GM12878 (cell line): ENCODE data around the gene LCORL.

Experiments used
- CTCF ChIP-seq, 3 experiments: IDR thresholded peaks in 2 of 3; conservative IDR thresholded peaks in 1 of 3; 2 replicates each; pipeline ENCODE4 v1.5.1; 2011; ENCODE audit warnings: low read depth in 3 of 3, low read length in 3 of 3, mild to moderate bottlenecking in 3 of 3, control low read depth in 2 of 3, moderate library complexity in 2 of 3, inconsistent platforms in 1 of 3, mixed read lengths in 1 of 3; ENCODE audit not compliant: control insufficient read depth in 2 of 3, insufficient read depth in 1 of 3; ENCODE audit errors: extremely low read depth in 1 of 3
- JUND ChIP-seq: IDR thresholded peaks from 2 replicates; pipeline ENCODE4 v1.6.1; 2012; ENCODE audit warnings: low read depth, mild to moderate bottlenecking, low read length, improper control_type of control experiment, moderate library complexity
- TCF12 ChIP-seq: IDR thresholded peaks from 2 replicates; pipeline ENCODE4 v1.6.1; 2011; ENCODE audit warnings: low read depth, mild to moderate bottlenecking, low read length

GRCh38 chr4:18012134-18012806, 9.3 kb downstream of the LCORL start:
- TF ChIP-seq JUND, result no peak
- no peak for TF ChIP-seq CTCF (IDR thresholded peaks at IDR 0.05 in 2 of 3, conservative IDR thresholded peaks at IDR 0.05 in 1 of 3; ENCODE audit: control insufficient read depth in 2 of 3, extremely low read depth in 1 of 3, insufficient read depth in 1 of 3, low read depth in 3 of 3, low read length in 3 of 3)
- no peak for TF ChIP-seq TCF12
